Esophagus muscularis mucosa (tissue), 4 donors: ENCODE measurements around the gene SLC41A3. TPM values are rescaled to one million over a fixed set of nuclear protein-coding genes. Genes with fewer than 3 reads are reported as not detected.

Experiments
- DNase-seq: peaks from one replicate; pipeline ENCODE4 v3.0.0-alpha.2; 2017; ENCODE audit errors: extremely low spot score
- H3K27ac ChIP-seq, 4 donors: fragments of 200-600 bp; sonication (generic); replicated peaks in 1 of 4; 1 replicate in 3 of 4; 2 replicates in 1 of 4; pipeline ENCODE4 v1.5.1; 2016 to 2019; ENCODE audit warnings: mild to moderate bottlenecking in 1 of 4
- H3K27me3 ChIP-seq, 4 donors: fragments of 200-600 bp; sonication (generic); one replicate each; pipeline versions ENCODE4 v1.5.1 to v1.6.0; 2016 to 2019
- H3K36me3 ChIP-seq, 4 donors: fragments of 200-600 bp; sonication (generic); one replicate each; pipeline ENCODE4 v1.5.1; 2016 to 2019
- H3K4me1 ChIP-seq, 4 donors: fragments of 200-600 bp; sonication (generic); one replicate each; pipeline ENCODE4 v1.5.1; 2016 to 2019
- H3K4me3 ChIP-seq, 4 donors: fragments of 200-600 bp; sonication (generic); 1 replicate in 2 of 4; 2 replicates in 2 of 4; pipeline ENCODE4 v1.5.1; 2016 to 2019; ENCODE audit warnings: mild to moderate bottlenecking in 4 of 4, moderate library complexity in 1 of 4
- H3K9me3 ChIP-seq, 4 donors: fragments of 200-600 bp; sonication (generic); 1 replicate in 3 of 4; 2 replicates in 1 of 4; pipeline ENCODE4 v1.5.1; 2016 to 2019
- EP300 ChIP-seq: sonication (generic); formaldehyde crosslinking; IDR thresholded peaks from one replicate; pipeline ENCODE4 v1.6.1; 2017; ENCODE audit warnings: antibody characterized with exemption
- POLR2A ChIP-seq: fragments of 450-650 bp; IDR thresholded peaks from one replicate; pipeline ENCODE4 v1.6.1; 2017; ENCODE audit warnings: antibody characterized with exemption, moderate library complexity, mild to moderate bottlenecking, low read depth
- POLR2AphosphoS5 ChIP-seq, 2 donors: sonication (generic); formaldehyde crosslinking; IDR thresholded peaks; one replicate each; pipeline ENCODE4 v1.6.1; 2017; ENCODE audit warnings: antibody characterized with exemption in 2 of 2
- WGBS: methylation state at CpG from one replicate; pipeline ENCODE4 v1.1.5; 2018; 5-methylcytosine and 5-hydroxymethylcytosine counted together
- intact Hi-C: fragments of 100-400 bp; cut with DNase I; formaldehyde crosslinking; loops from one replicate; pipeline ENCODE4 v1.15.1; 2023
- total RNA-seq, 4 donors: library from RNA; depleted of rRNA; stranded (reverse); fragments of >200 nt; gene quantifications; one replicate each; pipeline versions ENCODE4 v1.1.0 to v1.2.1, GENCODE V29; 2016
- TF ChIP-seq, protein P1 (sequence below), 3 experiments: fragments of 200-600 bp in 2 of 3; fragments of 450-650 bp in 1 of 3; sonication (generic) in 2 of 3; IDR thresholded peaks; one replicate each; pipeline ENCODE4 v1.5.1; 2017 to 2019; ENCODE audit warnings: antibody characterized with exemption in 3 of 3, mild to moderate bottlenecking in 2 of 3, moderate library complexity in 1 of 3

Gene SLC41A3
- total RNA-seq, 4 donors from 2014 or later, result 31.6 to 68.1 (median 38.9) TPM

DNA sequence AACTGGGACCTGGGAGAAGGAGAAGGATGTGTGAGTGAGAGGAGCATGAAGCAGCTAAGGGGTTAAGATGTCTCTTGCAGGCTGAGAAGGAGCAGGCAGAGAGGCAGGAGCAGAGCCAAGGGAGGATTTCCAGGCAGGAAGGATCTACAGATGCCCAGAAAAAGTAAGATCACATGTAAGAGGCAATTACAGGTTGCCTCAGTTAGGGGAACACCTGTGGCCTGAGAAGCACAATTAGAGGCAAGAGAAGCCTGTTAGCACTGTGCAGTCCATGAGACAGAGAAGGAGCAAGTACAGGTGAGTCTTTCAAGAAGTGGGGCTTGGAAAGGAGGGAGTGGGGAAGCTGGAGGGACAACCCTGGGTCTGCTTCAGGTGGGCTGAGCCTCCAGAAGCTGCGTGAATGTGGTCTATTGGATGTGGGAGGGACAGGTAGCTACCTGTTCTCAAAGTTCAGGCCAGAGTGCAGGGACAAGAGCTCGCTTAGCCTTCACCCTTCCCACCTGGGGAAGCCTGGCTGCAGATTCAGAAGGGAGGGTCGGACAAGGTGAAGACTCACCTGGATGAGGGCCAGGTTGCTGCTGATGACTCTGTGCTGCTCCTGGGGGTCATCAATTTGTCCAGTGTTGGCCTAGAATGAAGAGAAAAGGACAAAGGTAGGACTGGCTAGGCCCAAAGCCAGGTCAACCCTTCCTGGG is 50.7 kb downstream of the SLC41A3 start:
- TF ChIP-seq POLR2AphosphoS5 (IDR thresholded peaks at IDR 0.05), result no peak
- intact Hi-C loops, result no loop called here
- peak; percentile 85 for DNase-seq
- Histone ChIP-seq H3K9me3 (peaks cover 0 to 4% (median 2%) of the 10 kb centered on the region in 4 donors), H3K27ac (no peak overlapping the region), H3K4me1 (no peaks in the 10 kb centered on the region), H3K4me3 (no peak overlapping the region), H3K27me3 (no peaks in the 10 kb centered on the region), H3K36me3 (peaks cover 4 to 59% (median 29%) of the 10 kb centered on the region in 4 donors)
- WGBS, result 100% methylated on average over 3 of the region's 3 CpGs

DNA sequence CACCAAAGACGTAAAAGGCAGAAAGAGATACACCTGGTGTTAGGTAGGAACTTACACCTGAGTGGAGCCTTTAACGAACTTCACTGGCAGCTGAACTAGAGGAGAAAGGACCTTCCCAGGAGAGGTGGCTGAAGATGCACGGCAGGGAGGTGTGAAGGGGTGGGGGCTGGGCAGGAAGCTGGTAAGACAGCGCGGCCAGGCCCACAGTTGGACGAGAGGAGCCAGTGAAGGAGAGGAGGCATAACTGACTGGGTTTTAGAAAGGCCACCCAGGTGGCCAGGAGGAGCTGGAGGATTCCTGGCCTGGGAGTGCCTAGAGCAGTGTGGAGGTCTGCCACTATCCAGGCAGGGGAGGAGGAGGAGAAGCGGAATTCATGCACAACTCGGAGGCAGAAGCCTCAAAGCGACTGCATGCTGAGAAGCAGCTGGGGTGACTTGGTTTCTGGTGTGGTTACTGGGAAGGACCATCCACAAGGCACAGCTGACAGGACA is 51.9 kb downstream of the SLC41A3 start:
- peak; percentile 74 for DNase-seq

GRCh38 chr3:126030455-126030854 is 53.5 kb downstream of the SLC41A3 start:
- peaks cover 11 to 71% (median 37%) of the 10 kb centered on the region in 4 donors for H3K36me3 ChIP-seq
- DNase-seq, result peak; percentile 53
- WGBS, result 77% methylated on average over 1 of the region's 1 CpG
- H3K27ac ChIP-seq, result no peak overlapping the region
- intact Hi-C loops, result no loop called here
- TF ChIP-seq POLR2AphosphoS5 (IDR thresholded peaks at IDR 0.05), result no peak
- no peak for TF ChIP-seq POLR2A
- TF ChIP-seq, protein P1, sequence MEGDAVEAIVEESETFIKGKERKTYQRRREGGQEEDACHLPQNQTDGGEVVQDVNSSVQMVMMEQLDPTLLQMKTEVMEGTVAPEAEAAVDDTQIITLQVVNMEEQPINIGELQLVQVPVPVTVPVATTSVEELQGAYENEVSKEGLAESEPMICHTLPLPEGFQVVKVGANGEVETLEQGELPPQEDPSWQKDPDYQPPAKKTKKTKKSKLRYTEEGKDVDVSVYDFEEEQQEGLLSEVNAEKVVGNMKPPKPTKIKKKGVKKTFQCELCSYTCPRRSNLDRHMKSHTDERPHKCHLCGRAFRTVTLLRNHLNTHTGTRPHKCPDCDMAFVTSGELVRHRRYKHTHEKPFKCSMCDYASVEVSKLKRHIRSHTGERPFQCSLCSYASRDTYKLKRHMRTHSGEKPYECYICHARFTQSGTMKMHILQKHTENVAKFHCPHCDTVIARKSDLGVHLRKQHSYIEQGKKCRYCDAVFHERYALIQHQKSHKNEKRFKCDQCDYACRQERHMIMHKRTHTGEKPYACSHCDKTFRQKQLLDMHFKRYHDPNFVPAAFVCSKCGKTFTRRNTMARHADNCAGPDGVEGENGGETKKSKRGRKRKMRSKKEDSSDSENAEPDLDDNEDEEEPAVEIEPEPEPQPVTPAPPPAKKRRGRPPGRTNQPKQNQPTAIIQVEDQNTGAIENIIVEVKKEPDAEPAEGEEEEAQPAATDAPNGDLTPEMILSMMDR (IDR thresholded peaks at IDR 0.05), result no peak
- no peak for TF ChIP-seq EP300
- no peaks in the 10 kb centered on the region for H3K27me3 ChIP-seq
- H3K4me1 ChIP-seq, result no peaks in the 10 kb centered on the region
- H3K9me3 ChIP-seq, result peaks cover 0 to 8% (median 5%) of the 10 kb centered on the region in 4 donors
- H3K4me3 ChIP-seq, result no peak overlapping the region

More for the DNA sequence above, 51.9 kb downstream of the SLC41A3 start:
- H3K27me3 ChIP-seq, result no peaks in the 10 kb centered on the region
- TF ChIP-seq POLR2A (no peak), EP300 (no peak), POLR2AphosphoS5 (IDR thresholded peaks at IDR 0.05) (no peak)
- TF ChIP-seq, protein P1 (IDR thresholded peaks at IDR 0.05), result no peak
- intact Hi-C loops, result no loop called here
- 86% methylated on average over 9 of the region's 9 CpGs for WGBS
- no peaks in the 10 kb centered on the region for H3K4me1 ChIP-seq
- H3K9me3 ChIP-seq, result peaks cover 0 to 8% (median 5%) of the 10 kb centered on the region in 4 donors
- H3K4me3 ChIP-seq, result no peak overlapping the region
- H3K36me3 ChIP-seq, result peaks cover 4 to 62% (median 28%) of the 10 kb centered on the region in 4 donors
- no peak overlapping the region for H3K27ac ChIP-seq

DNA sequence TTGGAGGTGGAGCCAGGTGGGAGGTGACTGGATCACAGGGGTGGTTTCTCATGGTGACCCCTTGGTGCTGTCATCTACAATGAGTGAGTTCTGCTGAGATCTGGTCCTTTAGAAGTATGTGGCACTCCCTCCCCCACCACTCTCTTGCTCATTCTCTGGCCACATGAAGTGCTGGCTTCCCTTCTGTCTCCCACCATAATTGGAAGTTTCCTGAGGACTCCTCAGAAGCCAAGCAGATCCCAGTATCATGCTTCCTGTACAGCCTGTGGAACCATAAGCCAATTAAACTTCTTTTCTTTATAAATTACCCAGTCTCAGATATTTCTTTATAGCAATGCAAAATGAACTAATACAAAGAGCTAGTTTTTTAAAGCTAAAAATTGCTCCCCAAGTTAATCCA is 54.7 kb downstream of the SLC41A3 start:
- TF ChIP-seq EP300 (no peak), POLR2AphosphoS5 (IDR thresholded peaks at IDR 0.05) (no peak), POLR2A (no peak)
- TF ChIP-seq, protein P1 (IDR thresholded peaks at IDR 0.05), result no peak
- H3K9me3 ChIP-seq, result peaks cover 0 to 8% (median 5%) of the 10 kb centered on the region in 4 donors
- no peaks in the 10 kb centered on the region for H3K27me3 ChIP-seq
- H3K36me3 ChIP-seq, result peaks cover 12 to 72% (median 48%) of the 10 kb centered on the region in 4 donors
- DNase-seq, result peak; percentile 7
- intact Hi-C loops, result no loop called here
- no peaks in the 10 kb centered on the region for H3K4me1 ChIP-seq
- no peak overlapping the region for H3K27ac ChIP-seq
- no peak overlapping the region for H3K4me3 ChIP-seq

DNA sequence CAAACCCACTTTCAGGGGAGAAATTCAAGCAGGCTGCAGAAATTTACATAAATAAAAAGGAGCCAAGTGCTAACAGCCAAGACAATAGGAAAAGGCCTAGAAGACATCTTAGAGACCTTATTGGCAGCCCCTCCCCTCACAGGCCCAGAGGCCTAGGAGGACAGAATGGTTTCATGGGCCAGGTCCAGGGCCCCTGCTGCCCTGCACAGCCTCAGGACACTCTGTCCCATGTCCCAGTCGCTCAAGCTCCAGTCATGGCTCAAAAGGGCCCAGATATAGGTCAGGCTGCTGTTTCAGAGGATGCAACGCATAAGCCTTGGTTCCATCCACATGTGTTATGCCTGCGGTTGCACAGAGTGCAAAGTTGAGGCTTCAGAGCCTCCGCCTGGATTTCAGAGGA is 55.8 kb downstream of the SLC41A3 start:
- DNase-seq, result peak; percentile 7
- no peaks in the 10 kb centered on the region for H3K27me3 ChIP-seq
- WGBS, result 96% methylated on average over 4 of the region's 4 CpGs
- intact Hi-C loops, result no loop called here
- no peaks in the 10 kb centered on the region for H3K4me1 ChIP-seq
- TF ChIP-seq POLR2AphosphoS5 (IDR thresholded peaks at IDR 0.05), result no peak
- TF ChIP-seq POLR2A, result no peak
- no peak for TF ChIP-seq EP300
- TF ChIP-seq, protein P1 (IDR thresholded peaks at IDR 0.05), result no peak
- peaks cover 12 to 76% (median 51%) of the 10 kb centered on the region in 4 donors for H3K36me3 ChIP-seq
- no peak overlapping the region for H3K4me3 ChIP-seq
- no peak overlapping the region for H3K27ac ChIP-seq
- peaks cover 0 to 8% (median 5%) of the 10 kb centered on the region in 4 donors for H3K9me3 ChIP-seq
